GM19238 (cell line): ENCODE results near the gene TENT5C.

Experiments
- DNase-seq: peaks from one replicate; pipeline ENCODE4 v3.0.0; 2011; ENCODE audit warnings: low spot score; ENCODE audit not compliant: insufficient read length

TENT5C gene

GRCh38 chr1:117591252-117591651, 14.6 kb upstream of the TENT5C start:
- DNase-seq, result no peak

- DNase-seq, result no peak
Observed at GRCh38 chr1:117592155-117592554, 13.7 kb upstream of the TENT5C start.

GRCh38 chr1:117594261-117594990, 11.4 kb upstream of the TENT5C start:
- no peak for DNase-seq

- no peak for DNase-seq
Observed at GRCh38 chr1:117596023-117596720, 9.7 kb upstream of the TENT5C start.

- no peak for DNase-seq
Observed at GRCh38 chr1:117598489-117598888, 7.4 kb upstream of the TENT5C start.

- DNase-seq, result no peak
Observed at GRCh38 chr1:117599286-117600221, 6.3 kb upstream of the TENT5C start.

- no peak for DNase-seq
Observed at GRCh38 chr1:117600325-117600943, 5.4 kb upstream of the TENT5C start.

GRCh38 chr1:117600966-117601365, 4.9 kb upstream of the TENT5C start:
- DNase-seq, result no peak

GRCh38 chr1:117602862-117603261, 3.0 kb upstream of the TENT5C start:
- no peak for DNase-seq

GRCh38 chr1:117605164-117605773, 579 bp upstream of the TENT5C start:
- no peak for DNase-seq

GRCh38 chr1:117606649-117607430, 992 bp downstream of the TENT5C start:
- no peak for DNase-seq

- no peak for DNase-seq
Observed at GRCh38 chr1:117607471-117607870, 1.6 kb downstream of the TENT5C start.

GRCh38 chr1:117608115-117608615, 2.3 kb downstream of the TENT5C start:
- no peak for DNase-seq

GRCh38 chr1:117608758-117609157, 2.9 kb downstream of the TENT5C start:
- no peak for DNase-seq

- DNase-seq, result no peak
Observed at GRCh38 chr1:117609471-117609911, 3.6 kb downstream of the TENT5C start.

- no peak for DNase-seq
Observed at GRCh38 chr1:117610036-117610435, 4.2 kb downstream of the TENT5C start.

- DNase-seq, result no peak
Observed at GRCh38 chr1:117611121-117611601, 5.3 kb downstream of the TENT5C start.

GRCh38 chr1:117611894-117612483, 6.1 kb downstream of the TENT5C start:
- no peak for DNase-seq

GRCh38 chr1:117612517-117613248, 6.8 kb downstream of the TENT5C start:
- DNase-seq, result no peak
